Midbrain (tissue), 1 donor: ENCODE measurements around the gene CACFD1.

ENCODE experiments used
- DNase-seq: peaks from one replicate; lab custom pipeline; 2025; lab: John Stamatoyannopoulos, UW

CACFD1 gene

DNA sequence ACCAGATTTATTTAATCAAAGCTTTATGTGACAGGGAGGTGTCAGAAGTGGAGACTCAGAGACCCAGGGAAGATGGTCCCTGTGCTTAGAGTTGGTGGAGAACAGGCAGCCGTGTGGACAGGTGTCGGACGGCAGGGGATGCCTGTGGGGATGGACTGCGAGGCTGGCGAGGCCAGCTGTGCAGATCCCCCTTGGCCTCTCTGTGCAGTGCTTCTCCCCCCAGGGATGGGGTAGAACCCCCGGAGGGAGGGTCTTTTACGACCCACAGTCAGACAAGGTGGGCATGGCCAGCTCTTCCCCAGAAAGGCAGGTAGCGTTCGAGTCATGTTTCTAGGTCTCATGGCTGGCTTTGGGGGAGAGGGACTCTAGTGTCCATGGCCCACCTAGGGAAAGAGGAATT is 23.8 kb downstream of the CACFD1 start:
- DNase-seq, result no peak

DNA sequence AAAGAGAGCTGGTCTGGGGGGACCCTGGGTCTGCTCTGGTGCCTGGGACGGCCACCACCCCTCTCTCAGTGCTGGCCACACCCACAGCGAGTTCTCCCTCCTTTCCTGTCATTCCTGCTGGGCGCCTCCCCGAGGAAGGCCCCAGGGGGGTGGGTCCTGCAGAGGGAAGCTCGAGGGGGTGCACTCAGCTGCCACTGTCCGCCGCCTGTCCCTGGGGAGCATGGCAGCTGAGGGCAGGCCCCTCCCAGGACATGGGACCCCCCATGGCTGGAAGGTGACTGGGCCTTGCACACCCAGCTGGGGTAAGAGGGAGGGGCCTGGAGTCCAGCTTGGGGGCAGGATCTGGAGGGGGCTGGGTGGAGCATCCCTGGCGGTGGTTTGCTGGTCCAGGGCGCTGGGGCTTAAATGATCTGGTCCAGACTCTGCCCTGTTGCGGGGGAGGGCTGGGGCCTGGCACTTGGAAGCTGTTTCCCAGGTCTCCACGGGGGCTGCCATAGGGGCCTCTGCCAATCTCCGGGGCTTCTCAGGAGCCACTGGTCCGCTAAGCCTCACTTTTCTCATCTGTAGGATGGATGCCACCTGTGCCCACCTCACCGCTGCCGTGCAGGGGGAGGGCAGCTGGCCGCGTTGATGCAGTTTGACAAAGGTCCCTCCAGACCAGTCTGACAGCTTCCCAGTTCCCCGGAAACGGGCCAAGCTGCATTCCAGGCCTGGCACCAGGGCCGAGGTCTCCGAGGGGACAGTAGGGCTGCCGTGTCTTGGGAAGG is 25.1 kb downstream of the CACFD1 start:
- DNase-seq, result no peak

DNA sequence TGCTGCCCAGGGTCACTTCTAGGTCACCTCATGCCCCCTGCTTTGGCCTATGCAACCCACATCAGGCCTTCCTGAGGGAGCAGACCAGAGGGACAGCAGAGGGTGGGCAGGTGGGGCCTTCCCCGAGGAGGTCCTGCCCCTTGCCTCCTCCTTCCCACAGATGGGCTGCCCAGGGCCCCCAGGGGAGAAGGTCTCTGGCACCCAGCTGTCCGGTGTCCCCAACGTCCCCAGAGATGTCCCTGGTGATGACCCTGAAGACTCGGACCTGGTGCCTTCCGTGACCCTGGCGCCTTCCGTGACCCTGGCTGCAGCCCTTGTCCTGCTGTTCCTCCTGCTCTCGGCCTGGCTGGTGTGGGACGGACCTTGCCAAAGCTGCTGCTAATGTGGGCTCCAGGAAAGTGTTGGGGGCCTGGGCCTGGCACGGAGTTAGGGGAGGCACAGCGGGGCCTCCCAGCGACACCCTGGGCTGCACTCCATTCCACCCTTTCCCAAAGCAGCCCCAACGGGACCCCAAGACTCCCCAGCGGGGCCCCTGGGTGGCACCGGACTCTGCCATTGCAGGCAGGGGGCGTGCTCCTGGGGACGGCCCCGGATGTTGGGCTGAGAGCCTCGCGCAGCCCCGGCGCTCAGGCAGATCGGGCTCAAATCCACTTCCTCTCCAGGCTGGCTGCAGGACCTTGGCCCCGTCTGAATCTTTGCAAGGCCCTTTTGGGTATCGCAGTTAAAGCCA is 25.9 kb downstream of the CACFD1 start:
- DNase-seq, result no peak

DNA sequence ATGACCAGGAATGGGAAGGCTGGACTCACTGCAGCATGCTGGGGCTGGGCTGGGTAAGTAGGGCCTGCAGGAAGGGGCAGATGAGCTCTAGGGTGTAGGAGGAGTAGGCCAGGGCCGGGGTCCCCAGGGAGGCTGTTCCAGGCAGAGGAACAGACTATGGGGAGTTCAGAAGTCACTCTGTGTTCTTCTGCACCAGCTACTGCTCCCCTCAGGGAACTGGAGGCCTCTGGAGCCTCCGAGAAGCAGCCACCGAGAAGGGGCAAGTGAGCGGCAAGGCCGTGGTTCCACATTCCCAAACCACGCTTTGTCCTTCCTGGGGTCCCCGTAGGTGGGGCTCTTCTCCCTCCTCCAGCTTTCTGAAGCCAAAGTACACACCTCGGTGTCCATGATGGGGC is 27.6 kb downstream of the CACFD1 start:
- no peak for DNase-seq

DNA sequence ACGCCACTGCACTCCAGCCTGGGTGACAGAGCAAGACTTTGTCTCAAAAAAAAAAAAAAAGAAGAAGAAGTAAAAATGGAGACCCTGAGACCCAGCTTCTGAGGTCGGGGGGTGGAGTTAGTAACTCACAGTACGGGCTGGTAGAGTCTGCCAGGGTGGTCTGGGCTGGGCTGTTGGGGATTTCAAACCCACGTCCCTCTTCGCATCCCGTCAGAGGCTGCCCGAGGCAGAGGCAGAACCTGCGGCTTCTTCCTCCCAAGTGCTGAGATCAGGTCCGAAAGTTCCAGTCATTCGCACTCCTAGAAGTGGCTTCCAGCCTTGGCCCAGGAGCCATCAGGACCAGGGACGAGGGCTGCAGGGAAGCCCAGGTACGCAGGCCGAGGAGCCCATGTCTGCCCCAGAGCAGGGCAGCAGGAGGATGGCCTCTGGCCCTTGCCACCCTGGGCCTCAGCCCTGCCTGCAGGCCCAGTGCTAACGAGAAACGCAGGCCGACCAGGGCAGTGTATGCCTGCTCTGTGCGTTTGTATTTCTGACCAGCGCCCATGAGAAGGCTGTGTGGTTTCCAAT is 29.0 kb downstream of the CACFD1 start:
- no peak for DNase-seq

DNA sequence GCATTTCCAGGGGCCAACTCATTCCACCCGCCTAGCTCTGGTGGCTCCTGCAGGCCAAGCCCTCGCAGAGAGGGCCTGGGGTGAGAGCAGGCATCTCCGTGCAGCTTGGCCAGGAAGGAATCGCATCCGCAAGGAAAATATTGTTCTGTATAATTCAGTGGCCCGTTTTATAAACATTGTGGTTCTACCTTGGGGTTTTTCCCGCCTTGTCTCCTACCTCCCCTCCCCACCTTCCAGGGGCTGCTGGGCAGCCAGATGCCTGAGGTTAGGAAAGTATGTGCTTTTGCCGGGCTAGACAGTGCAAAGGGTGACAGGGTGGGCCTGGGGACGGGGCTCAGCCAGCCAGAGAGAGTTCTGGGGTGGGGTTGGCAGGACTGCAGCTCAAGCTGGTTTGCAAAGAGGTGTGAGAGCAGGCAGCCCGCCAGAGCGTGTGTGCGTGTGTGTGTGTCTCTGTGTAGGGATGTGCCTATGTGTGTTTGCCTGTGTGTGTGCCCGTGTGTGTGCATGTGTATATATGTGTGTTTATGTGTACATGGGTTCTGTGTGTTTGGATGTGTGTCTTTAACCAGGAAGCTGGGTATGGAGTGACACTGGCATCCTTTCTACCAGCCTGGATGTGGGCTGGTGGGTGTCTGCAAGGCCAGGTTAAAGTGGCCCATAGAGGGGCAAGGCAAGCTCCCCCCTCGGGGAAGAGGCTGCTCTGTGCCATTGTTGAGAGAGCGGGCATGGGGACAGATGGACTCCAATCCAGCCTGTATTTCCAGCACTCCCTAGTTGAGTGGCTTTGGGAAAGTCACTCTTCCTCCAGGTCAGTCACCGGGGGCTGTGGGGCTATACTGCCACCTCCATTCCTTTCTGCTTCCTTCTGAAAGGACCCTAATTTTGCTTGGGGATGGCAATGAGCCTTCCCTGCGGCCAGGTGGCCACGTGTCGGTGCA is 29.7 kb downstream of the CACFD1 start:
- no peak for DNase-seq

DNA sequence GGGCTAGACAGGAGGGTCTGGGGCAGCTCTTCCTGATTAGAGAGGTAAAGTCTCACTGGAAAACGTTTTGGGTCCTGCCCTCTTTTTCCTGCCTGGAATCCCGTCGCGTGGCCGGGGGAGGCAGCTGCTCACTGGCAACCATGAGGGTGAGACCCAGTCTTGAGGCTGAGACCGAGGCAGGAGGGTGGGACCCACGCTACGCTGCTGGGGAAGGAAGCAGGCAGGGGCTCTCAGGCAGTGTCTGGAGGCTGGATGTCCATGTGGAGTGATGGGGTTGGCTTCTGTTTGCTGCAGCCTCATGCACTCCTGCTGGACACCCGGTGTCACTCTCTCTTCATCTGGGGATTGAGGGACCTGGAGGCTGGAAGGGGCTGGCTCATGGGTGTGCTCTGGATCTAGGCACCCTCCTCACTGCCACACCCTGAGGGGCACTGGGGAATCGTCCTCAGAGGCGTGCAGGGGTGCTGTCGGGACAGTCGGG is 30.5 kb downstream of the CACFD1 start:
- DNase-seq, result no peak

DNA sequence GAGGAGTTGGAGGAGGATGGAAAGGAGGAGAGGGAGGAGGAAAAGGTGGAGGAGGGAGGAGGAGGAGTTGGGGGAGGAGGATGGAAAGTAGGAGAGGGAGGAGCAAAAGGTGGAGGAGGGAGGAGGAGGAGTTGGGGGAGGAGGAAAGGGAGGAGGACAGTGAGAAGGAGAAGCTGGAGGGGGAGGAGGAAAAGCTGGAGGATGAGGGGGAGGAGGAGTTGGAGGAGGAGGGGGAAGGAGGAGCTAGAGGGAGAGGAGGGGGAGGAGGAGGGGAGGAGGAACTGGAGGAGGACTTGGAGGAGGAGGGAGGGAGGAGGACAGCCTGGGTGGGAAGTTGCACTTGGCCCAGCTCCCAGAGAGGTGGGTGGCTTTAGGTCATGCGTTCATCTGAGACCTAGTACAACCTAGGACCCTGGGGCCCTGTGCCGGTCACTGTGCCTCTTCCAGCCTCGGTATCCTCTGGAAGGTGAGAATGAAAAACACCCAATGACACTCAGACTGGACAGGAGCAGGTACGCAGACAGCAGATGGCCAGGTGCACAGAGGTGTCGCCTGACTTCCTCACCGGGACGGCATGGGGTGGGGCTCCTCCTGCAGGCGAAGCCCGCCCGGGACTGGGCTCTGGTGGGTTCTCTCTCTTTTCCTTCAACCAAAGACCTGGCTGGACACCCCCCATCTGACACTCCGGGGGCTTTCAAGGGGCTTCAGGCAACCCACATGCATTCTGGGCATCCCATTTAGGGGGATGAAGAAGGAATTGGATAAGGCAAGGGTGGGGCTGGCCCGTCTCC is 31.3 kb downstream of the CACFD1 start:
- DNase-seq, result no peak

DNA sequence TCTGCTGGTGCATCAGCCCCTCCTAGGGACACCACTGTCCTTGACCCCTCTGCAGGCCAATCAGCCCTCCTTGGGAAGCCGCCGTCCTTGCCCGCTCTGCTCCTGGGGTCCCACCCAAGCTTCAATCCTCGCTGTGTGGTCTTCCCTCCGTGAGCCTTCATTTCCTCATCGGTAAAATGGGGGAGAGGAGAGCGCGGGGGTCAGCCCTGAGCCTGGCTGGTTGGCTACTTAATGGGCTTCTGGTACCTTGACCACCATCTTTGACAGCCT is 31.8 kb downstream of the CACFD1 start:
- no peak for DNase-seq

DNA sequence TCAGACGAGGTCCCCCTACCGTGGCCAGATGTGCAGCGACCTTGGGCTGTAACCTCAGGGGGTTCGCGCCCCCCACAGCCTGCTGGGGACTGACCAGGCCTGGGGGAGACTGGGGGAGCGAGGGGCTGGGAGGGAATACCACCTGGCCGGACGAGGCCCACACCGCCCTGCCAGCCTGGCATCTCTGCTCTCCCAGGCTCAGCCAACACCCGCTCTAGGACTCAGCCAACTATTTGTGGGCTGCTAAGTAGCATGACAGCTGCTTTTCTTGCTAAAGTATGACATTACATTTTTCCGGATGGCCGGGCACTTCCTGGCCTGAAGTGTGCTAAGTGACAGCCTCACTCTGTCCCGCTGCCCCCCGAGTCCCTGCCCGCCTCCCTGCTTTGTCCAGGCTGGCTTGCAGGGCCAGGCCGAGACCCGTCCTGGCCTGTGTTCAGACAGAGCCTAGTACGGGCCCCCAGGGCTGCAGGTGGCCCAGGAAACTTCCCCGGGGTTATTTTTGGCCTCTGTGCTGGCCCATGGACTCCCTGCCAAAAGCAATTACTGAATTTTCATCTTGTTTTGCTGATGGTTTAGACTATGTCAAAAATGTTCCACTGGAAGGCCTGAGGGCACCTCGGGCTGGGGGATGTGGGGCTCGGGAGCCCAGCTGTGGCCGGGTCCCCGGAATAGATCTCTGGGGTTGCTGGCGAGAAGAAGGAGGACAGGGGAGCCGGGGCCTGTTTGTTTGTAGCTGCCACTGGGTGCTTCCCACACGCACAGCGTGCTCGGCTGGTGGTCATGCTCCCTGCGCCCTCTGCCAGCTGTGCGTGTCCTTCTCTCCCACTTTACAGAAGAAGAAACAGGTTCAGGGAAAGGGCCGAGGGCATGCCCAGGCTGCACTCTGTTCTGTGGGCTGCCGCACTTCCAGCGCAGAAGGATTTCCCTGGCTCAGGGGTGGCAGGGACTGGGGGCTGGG is 32.6 kb downstream of the CACFD1 start:
- DNase-seq, result no peak

DNA sequence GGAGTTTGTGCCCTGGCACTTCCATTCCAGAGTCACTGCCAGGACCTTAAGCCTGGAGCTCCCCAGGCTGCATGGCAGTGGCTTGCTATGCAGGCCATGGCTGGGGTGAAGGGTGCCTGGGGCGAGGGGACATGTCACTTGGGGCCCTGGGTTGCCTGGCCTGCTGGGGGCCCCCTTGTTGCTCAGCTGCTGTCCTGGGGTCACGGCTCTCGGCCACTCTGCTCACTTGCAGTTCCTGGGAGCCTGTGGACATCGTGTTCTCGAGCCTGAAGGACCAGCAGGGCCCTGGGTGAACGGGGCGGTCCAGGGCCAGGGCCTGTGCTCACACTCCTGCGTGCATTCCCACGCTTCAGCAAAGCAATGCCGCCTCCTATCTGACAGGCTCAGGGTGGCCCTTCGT is 33.6 kb downstream of the CACFD1 start:
- DNase-seq, result no peak

DNA sequence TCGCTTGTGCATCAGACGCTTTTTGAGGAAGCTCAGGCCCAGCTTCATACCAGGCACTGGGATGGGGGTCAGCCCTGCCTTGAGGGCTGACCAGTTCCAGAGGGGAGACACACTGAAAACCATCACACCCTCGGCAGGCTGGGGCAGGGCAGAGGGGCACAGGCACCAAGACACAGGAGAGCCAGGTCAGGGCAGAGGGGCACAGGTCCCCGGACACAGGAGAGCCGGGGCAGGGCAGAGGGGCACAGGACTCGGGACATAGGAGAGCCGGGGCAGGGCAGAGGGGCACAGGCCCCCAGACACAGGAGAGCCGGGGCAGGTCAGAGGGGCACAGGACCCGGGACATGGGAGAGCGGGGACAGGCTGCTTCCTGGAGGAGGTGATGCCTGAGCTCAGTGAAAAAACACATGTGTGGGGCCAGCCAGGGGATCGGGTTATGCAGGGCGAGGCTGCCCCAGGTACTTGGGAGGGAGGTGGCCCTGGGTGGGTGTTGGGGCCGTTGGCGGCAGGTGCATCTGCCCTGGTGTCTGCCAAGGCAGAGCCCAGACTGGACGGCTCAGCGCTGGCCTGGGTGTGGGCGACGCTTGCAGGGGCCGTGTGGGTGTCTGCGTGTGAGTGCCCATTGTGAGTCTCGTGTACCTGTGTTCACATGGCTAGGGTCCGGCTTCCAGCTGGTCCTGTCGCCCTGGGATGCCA is 34.2 kb downstream of the CACFD1 start:
- no peak for DNase-seq

DNA sequence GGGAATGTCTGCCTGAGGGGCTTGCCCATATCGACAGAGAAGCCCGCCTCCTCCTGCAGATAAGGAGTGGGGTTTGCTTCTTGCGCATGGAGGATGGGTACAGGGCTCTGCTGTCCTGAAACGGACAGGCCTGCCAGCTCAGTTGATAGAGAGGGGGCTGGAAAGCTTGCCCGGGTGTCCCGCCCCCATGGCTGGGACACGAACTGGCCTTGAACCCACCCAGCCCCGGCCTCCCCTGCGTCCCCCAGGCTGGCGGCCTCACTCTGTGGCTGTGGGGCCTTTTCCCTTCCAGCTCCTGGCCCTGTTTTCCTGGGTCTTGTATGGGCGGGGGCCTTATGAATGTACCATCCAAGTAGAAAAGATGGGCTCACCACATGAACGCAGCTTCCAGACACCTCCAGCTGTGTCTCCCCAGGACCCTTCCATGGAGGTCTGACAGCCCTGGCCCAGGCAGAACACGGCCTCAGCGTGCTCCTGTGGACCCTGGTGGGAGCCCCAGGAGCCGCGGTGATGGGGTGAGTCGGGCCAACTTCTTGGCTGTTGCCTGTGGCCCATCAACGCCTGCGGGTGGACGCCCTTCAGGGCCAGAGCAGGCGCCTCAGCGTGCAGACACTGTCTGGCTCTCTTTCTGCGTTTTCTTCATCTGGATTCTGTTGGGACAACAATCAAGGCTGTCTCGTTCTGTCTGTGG is 35.0 kb downstream of the CACFD1 start:
- no peak for DNase-seq

DNA sequence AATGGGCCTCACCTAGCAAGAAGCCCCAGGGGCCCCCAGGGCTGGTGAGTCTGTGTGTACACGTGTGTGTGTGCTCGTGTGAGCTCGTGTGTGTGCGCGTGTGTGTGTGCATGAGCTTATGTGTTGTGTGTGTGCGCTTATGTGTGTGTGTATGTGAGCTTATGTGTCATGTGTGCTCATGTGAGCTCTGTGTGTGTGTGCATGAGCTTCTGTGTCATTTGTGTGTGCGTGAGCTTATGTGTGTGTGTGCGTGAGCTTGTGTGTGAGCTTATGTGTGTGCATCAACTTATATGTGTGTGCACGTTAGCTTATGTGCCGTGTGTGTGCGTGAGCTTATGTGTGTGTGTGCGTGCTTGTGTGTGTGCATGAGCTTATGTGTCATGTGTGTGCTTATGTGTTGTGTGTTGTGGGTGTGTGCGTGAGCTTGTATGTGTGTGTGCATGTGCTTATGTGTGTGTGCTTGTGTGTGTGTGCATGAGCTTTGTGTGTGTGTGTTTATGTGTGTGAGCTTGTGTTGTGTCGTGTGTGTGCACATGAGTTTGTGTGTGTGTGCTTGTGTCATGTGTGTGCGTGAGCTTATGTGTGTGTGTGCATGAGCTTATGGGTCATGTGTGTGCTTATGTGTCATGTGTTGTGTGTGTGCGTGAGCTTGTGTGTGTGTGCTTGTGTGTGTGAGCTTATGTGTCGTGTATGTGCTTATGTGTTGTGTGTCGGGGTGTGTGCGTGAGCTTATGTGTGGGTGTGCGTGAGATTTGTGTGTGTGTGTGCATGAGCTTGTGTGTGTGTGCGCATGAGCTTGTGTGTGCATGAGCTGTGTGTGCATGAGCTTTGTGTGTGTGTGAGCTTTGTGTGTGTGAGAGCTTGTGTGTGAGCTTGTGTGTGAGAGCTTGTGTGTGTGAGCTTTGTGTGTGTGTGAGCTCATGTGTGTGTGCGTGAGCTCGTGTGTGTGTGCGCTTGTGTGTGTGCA is 35.8 kb downstream of the CACFD1 start:
- DNase-seq, result no peak

DNA sequence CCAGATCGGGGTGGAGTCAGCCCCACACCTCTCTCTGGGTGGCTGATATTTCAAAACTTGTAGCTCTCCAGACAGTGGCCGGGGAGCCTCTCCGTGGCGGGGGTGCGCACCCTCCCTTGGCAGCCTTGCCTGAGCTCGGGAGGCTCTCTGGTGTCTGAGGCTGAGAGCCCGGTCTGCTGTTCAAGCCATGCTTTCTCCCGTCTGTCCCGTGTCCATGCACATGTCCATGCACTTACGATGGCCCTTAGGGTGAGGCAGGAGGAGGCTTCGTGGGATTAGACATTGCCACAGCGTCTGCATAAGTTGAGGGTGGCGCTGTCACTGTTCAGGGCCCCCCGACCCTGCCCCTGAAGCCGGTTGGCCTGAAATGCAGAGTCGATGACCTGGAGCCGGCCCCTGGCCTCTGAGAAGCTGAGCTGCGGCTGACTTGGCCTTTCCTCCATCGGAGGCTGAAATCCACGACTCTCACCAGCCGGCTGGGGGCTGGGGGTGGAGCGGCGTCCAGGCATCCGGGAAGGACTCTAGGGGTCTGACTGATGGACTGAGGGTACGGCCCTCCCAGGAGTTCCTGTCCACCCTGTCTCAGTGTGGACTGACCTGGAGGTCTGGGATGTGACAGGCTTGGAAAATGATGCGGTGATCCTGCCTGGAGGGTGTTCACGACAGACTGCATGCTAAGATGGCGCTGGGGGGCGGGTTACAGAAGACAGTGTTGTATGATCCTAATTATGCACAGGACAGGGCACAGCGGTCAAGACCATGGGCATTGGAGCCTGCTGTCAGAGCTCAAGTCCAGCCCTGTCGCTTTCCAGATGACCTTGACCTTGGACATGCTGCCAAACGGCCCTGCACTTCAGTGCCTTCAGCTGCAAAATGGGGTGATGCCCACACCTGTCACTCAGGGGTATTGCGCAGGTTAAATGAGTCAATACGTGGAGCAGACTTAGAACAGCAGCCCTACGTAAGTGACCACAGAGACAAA is 37.4 kb downstream of the CACFD1 start:
- DNase-seq, result no peak

DNA sequence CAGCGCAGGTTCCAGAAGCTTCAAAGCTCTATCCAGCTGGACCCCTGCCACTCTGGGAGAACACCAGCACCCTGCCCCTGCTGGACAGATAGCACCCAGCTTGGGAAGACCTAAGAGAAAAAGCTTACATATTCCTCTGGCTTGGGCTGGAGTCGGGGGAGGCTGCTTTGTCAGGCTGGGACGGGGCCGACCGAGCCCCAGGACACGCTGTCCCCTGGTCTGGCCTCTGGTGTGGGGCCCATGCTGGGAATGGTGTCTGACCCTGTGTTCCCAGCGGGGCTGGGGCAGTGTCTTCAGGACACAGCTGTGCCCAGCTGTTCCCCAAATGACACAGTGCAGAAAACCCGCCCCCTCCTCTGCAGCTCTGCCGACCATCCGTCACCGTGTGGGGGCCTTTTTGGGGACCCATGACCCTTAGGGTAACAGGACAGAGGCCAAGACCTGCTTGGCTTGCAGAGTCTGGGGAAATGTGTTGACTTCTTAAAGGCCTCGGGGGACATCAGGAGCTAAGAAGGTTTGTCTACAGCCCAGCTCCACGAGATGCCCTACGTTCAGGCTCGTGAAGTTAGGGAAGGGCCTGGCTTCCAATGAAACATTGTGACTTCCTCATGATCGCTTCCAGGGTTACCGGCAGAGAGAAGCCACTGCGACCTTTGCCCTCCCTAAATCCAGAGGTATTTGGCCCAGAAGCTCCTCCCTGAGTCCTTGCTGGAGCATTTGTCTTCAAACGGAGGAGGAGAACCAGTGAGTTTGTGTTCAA is 39.5 kb downstream of the CACFD1 start:
- no peak for DNase-seq
